HepG2 (cell line): ENCODE data around the gene NUP214. TPM values are rescaled to one million over a fixed set of nuclear protein-coding genes. Genes with fewer than 3 reads are reported as not detected.

Experiments used
- ATAC-seq: fragments of 200-7000 bp; cut with Tn5 transposase; 3 replicates; pipeline ENCODE4 v1.9.1; 2020; ENCODE audit warnings: mild to moderate bottlenecking, moderate library complexity
- BruUV-seq: library from RNA; stranded (reverse); fragments of 400-500 nt; replicated peaks from 2 replicates; lab custom pipeline; 2021; lab: Mats Ljungman, UMichigan
- CTCF ChIA-PET: fragments of 300-600 bp; formaldehyde crosslinking; extraction: SDS; loops from one replicate; lab custom pipeline; 2021; ENCODE audit warnings: low total read pairs, inconsistent platforms, low intra/inter-chr PET ratio; lab: Yijun Ruan, JAX
- POLR2A ChIA-PET: fragments of 350-600 bp; sonication (Branson Sonifier 250); formaldehyde crosslinking; loops from one replicate; lab custom pipeline; 2020; ENCODE audit warnings: antibody characterized with exemption, inconsistent platforms; lab: Yijun Ruan, JAX
- DNase-seq: peaks from one replicate; pipeline ENCODE4 v3.0.0-alpha.2; 2015; ENCODE audit warnings: low spot score
- FAIRE-seq: peaks from 3 replicates; lab custom pipeline; 2011; peaks lifted over from hg19 to GRCh38; lab: Jason Lieb, UNC
- H2AFZ ChIP-seq: one replicate; pipeline ENCODE4 v1.6.1; 2011; ENCODE audit warnings: low read length, inconsistent platforms
- H3K27ac ChIP-seq: fragments of 300-600 bp; 3 replicates; pipeline ENCODE4 v1.8.0; 2011; ENCODE audit warnings: mixed run types, mild to moderate bottlenecking, mixed read lengths, low read length, inconsistent platforms; ENCODE audit not compliant: insufficient read depth; ENCODE audit errors: extremely low read length
- H3K27me3 ChIP-seq, 2 experiments: fragments of 200-600 bp in 1 of 2; 2 replicates in 1 of 2; 3 replicates in 1 of 2; pipeline versions ENCODE4 v1.6.0 to v1.8.0; 2011; ENCODE audit warnings: low read length in 2 of 2, mild to moderate bottlenecking in 2 of 2, moderate library complexity in 2 of 2, inconsistent platforms in 1 of 2; ENCODE audit not compliant: insufficient read depth in 2 of 2, control insufficient read depth in 1 of 2
- H3K36me3 ChIP-seq, 2 experiments: fragments of 200-600 bp in 1 of 2; replicated peaks in 1 of 2; 2 replicates in 1 of 2; 3 replicates in 1 of 2; pipeline versions ENCODE4 v1.5.1 to v1.8.0; 2011; ENCODE audit warnings: low read length in 2 of 2, inconsistent platforms in 1 of 2; ENCODE audit not compliant: insufficient read depth in 2 of 2, control insufficient read depth in 1 of 2
- H3K4me1 ChIP-seq: 2 replicates; pipeline ENCODE4 v1.5.1; 2012; ENCODE audit warnings: low read length, inconsistent platforms; ENCODE audit not compliant: insufficient read depth
- H3K4me2 ChIP-seq: 2 replicates; pipeline ENCODE4 v1.6.0; 2011; ENCODE audit warnings: low read depth, low read length, inconsistent platforms
- H3K4me3 ChIP-seq, 3 experiments: fragments of 200-600 bp in 1 of 3; sonication (generic), shearing (Covaris generic) in 1 of 3; replicated peaks in 1 of 3; 2 replicates each; pipeline ENCODE4 v1.5.1; 2011 to 2016; ENCODE audit warnings: low read length in 3 of 3, inconsistent platforms in 2 of 3, low read depth in 2 of 3, mild to moderate bottlenecking in 2 of 3, control low read depth in 1 of 3, mixed read lengths in 1 of 3; ENCODE audit not compliant: insufficient read depth in 1 of 3
- H3K79me2 ChIP-seq: one replicate; pipeline ENCODE4 v1.6.1; 2011; ENCODE audit warnings: low read length, inconsistent platforms; ENCODE audit not compliant: insufficient read depth
- H3K9ac ChIP-seq: 2 replicates; pipeline ENCODE4 v1.6.0; 2011; ENCODE audit warnings: mild to moderate bottlenecking, low read depth, low read length, inconsistent platforms; ENCODE audit not compliant: insufficient read depth
- H3K9me3 ChIP-seq: 2 replicates; pipeline ENCODE4 v1.5.1; 2012; ENCODE audit warnings: mild to moderate bottlenecking, low read length
- H4K20me1 ChIP-seq: 2 replicates; pipeline ENCODE4 v1.6.0; 2011; ENCODE audit warnings: inconsistent platforms, mild to moderate bottlenecking, low read length, moderate library complexity; ENCODE audit not compliant: insufficient read depth
- BRF2 ChIP-seq: sonication (generic); formaldehyde crosslinking; IDR thresholded peaks from 2 replicates; pipeline ENCODE4 v1.8.1; 2022; ENCODE audit warnings: mild to moderate bottlenecking, missing genetic modification reagents
- CHD2 ChIP-seq: IDR thresholded peaks from 2 replicates; pipeline ENCODE4 v1.6.1; 2011; ENCODE audit warnings: low read depth, low read length, improper control_type of control experiment
- ETV5 ChIP-seq: IDR thresholded peaks from 2 replicates; pipeline ENCODE4 v1.6.1; 2018; ENCODE audit warnings: missing biosample characterization, missing genetic modification reagents, inconsistent platforms, borderline replicate concordance
- GFI1 ChIP-seq: sonication (generic); formaldehyde crosslinking; IDR thresholded peaks from 2 replicates; pipeline ENCODE4 v1.5.0; 2020; ENCODE audit warnings: missing genetic modification reagents, mild to moderate bottlenecking, borderline replicate concordance
- GPBP1L1 ChIP-seq: sonication (generic); formaldehyde crosslinking; IDR thresholded peaks from 2 replicates; pipeline ENCODE4 v1.5.0; 2020; ENCODE audit warnings: mild to moderate bottlenecking, missing genetic modification reagents
- MNT ChIP-seq: fragments of 450-650 bp; IDR thresholded peaks from 2 replicates; pipeline ENCODE4 v1.6.1; 2016
- MTA1 ChIP-seq: sonication (generic); formaldehyde crosslinking; IDR thresholded peaks from 2 replicates; pipeline ENCODE4 v1.4.0; 2020; ENCODE audit warnings: missing genetic modification reagents, mild to moderate bottlenecking, borderline replicate concordance
- NR2F2 ChIP-seq: IDR thresholded peaks from 2 replicates; pipeline ENCODE4 v1.6.1; 2012; ENCODE audit warnings: low read depth, inconsistent platforms, borderline replicate concordance
- RELA ChIP-seq: sonication (generic); formaldehyde crosslinking; IDR thresholded peaks from 2 replicates; pipeline ENCODE4 v1.4.0; 2020; ENCODE audit warnings: missing genetic modification reagents
- REST ChIP-seq, 2 experiments: IDR thresholded peaks; 2 replicates each; pipeline ENCODE4 v1.6.1; 2011 to 2012; ENCODE audit warnings: low read length in 2 of 2, borderline replicate concordance in 1 of 2, low read depth in 1 of 2, mild to moderate bottlenecking in 1 of 2, moderate library complexity in 1 of 2
- ZBTB8A ChIP-seq: sonication (generic); formaldehyde crosslinking; IDR thresholded peaks from 2 replicates; pipeline ENCODE4 v1.4.0; 2020; ENCODE audit warnings: mild to moderate bottlenecking, low read depth, missing genetic modification reagents, borderline replicate concordance
- ZMYM3 ChIP-seq: sonication (generic); formaldehyde crosslinking; IDR thresholded peaks from 2 replicates; pipeline ENCODE4 v1.5.1; 2020; ENCODE audit warnings: mild to moderate bottlenecking, missing genetic modification reagents
- ZNF430 ChIP-seq: sonication (generic); formaldehyde crosslinking; IDR thresholded peaks from 2 replicates; pipeline ENCODE4 v1.9.0; 2021; ENCODE audit warnings: mild to moderate bottlenecking, missing genetic modification reagents
- ZNF546 ChIP-seq: sonication (generic); formaldehyde crosslinking; conservative IDR thresholded peaks from 2 replicates; pipeline ENCODE4 v1.8.1; 2023; ENCODE audit warnings: mild to moderate bottlenecking, missing genetic modification reagents
- ZNF652 ChIP-seq: IDR thresholded peaks from 2 replicates; pipeline ENCODE4 v1.6.1; 2016; ENCODE audit warnings: low read depth, borderline replicate concordance
- WGBS: methylation state at CpG from one replicate; pipeline ENCODE4 v1.1.6; 2017; ENCODE audit warnings: low lambda C conversion rate; 5-methylcytosine and 5-hydroxymethylcytosine counted together
- in situ Hi-C: cut with HindIII; loops from 2 replicates; pipeline ENCODE4 v1.10.0; 2017; ENCODE audit warnings: low pct_unique_long_range_greater_than_20kb; ENCODE audit not compliant: extremely low pct_ligation_motif_present
- intact Hi-C: fragments of 100-400 bp; cut with micrococcal nuclease; formaldehyde crosslinking; loops from one replicate; pipeline ENCODE4 v1.10.0; 2022; ENCODE audit not compliant: unreplicated experiment
- polyA plus RNA-seq, 8 experiments: library from polyadenylated mRNA; depleted of rRNA in 3 of 8; stranded (reverse) in 7 of 8; unstranded in 1 of 8; fragments of >200 nt; fragmentation: Illumina TruSeq in 4 of 8; extraction: Trizol in 4 of 8; gene quantifications; 2 replicates each; pipeline versions ENCODE4 v1.2.1 to v1.2.3, GENCODE V29; 2011 to 2016; ENCODE audit warnings: low read depth in 4 of 8, missing spikeins in 1 of 8, mixed read lengths in 1 of 8; ENCODE audit not compliant: insufficient read depth in 1 of 8
- total RNA-seq, 5 experiments: library from RNA; depleted of rRNA; stranded (reverse); fragments of >200 nt; fragmentation: Illumina TruSeq; extraction: Trizol; gene quantifications; 2 replicates each; pipeline ENCODE4 v1.2.3, GENCODE V29; 2016; ENCODE audit warnings: low read depth in 1 of 5
- TF ChIP-seq, protein P1 (sequence below): sonication (generic); formaldehyde crosslinking; conservative IDR thresholded peaks from 2 replicates; pipeline ENCODE4 v1.5.0; 2020; ENCODE audit warnings: missing genetic modification reagents

Gene NUP214
- total and polyA plus RNA-seq, 2 of the 13 experiments (the other 11 are each of a cell fraction or from before 2014, with no cell fraction given), result 8.4 to 16.0 TPM

DNA sequence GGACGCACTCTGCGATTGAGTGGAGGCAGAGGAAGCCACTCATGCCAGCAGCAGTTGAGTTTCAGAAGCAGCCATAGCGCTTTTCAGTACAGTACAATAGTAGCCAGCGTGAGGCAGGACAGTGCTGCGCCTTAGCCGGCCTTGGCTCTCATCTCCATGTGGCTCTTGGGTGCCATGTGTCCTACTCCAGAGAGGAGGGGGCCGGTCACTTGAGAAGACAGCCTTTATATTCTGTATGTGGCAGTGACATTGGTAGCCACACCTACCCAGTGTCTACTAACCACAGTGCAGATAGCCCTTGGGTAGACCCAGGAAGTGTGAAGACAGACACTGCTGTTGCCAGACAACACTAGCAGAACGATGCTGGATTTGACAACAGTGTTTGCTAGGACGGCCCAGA, 108.6 kb downstream of the NUP214 start:
- H2AFZ ChIP-seq, result no peak overlapping the region
- TF ChIP-seq, protein P1, sequence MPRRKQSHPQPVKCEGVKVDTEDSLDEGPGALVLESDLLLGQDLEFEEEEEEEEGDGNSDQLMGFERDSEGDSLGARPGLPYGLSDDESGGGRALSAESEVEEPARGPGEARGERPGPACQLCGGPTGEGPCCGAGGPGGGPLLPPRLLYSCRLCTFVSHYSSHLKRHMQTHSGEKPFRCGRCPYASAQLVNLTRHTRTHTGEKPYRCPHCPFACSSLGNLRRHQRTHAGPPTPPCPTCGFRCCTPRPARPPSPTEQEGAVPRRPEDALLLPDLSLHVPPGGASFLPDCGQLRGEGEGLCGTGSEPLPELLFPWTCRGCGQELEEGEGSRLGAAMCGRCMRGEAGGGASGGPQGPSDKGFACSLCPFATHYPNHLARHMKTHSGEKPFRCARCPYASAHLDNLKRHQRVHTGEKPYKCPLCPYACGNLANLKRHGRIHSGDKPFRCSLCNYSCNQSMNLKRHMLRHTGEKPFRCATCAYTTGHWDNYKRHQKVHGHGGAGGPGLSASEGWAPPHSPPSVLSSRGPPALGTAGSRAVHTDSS (CRISPR knock-in tag), result no peak
- TF ChIP-seq CHD2 (no peak), NR2F2 (no peak), ZNF546 (CRISPR knock-in tag) (no peak), GPBP1L1 (CRISPR knock-in tag) (no peak), BRF2 (CRISPR knock-in tag) (no peak), MNT (no peak), ZMYM3 (CRISPR knock-in tag) (no peak), GFI1 (no peak), ZNF652 (CRISPR knock-in tag) (no peak), REST (IDR thresholded peaks at IDR 0.05; ENCODE audit: borderline replicate concordance in 1 of 2, low read depth in 1 of 2, low read length in 2 of 2) (no peak), ZBTB8A (CRISPR knock-in tag) (no peak), RELA (CRISPR knock-in tag) (no peak), MTA1 (CRISPR knock-in tag) (no peak), ETV5 (CRISPR knock-in tag) (no peak), ZNF430 (CRISPR knock-in tag) (no peak)

More for the DNA sequence above, 108.6 kb downstream of the NUP214 start:
- in situ Hi-C loops, result no loop called here
- H3K9me3 ChIP-seq, result no peaks in the 10 kb centered on the region
- H3K27ac ChIP-seq, result no peak overlapping the region
- DNase-seq (no peak), ATAC-seq (no peak), FAIRE-seq (no peak)
- H4K20me1 ChIP-seq, result no peaks in the 10 kb centered on the region
- peaks cover 12% of the 10 kb centered on the region for H3K4me1 ChIP-seq
- H3K4me3 ChIP-seq, result no peak overlapping the region
- H3K79me2 ChIP-seq, result no peaks in the 10 kb centered on the region
- intact Hi-C loops, result no loop called here
- H3K36me3 ChIP-seq, result peaks cover 16 to 55% of the 10 kb centered on the region in 2 experiments
- ChIA-PET POLR2A (no interaction called here), CTCF (no interaction called here)
- H3K4me2 ChIP-seq, result no peak overlapping the region
- BruUV-seq, result no TSS peak
- no peak overlapping the region for H3K9ac ChIP-seq
- WGBS, result 89% methylated on average over 5 of the region's 9 CpGs
- no peaks in the 10 kb centered on the region for H3K27me3 ChIP-seq
